Frontal cortex (tissue), 4 donors: ENCODE measurements around the gene SHMT1. TPM values are rescaled to one million over a fixed set of nuclear protein-coding genes. Genes with fewer than 3 reads are reported as not detected.
A peak's percentile ranks its signal among the peaks of the same experiment; 100 is the strongest.
"Not testable (repeated sequence)": the region's sequence is repeated elsewhere in the genome, so short reads cannot be mapped to it uniquely, and the experiment has no call there.

ENCODE experiments used
- DNase-seq, 2 donors: peaks; one replicate each; pipeline ENCODE4 v3.0.0; 2012; ENCODE audit warnings: low spot score in 2 of 2
- FAIRE-seq: peaks from 2 replicates; lab custom pipeline; 2012; peaks lifted over from hg19 to GRCh38; lab: Jason Lieb, UNC
- total RNA-seq: library from RNA; depleted of rRNA; stranded (reverse); fragments of >200 nt; gene quantifications from one replicate; pipeline ENCODE4 v1.2.3, GENCODE V29; 2014
- donor health status: control.
- donor health status: control.
- donor health status: control.

Gene SHMT1
- 2.4 TPM for total RNA-seq

DNA sequence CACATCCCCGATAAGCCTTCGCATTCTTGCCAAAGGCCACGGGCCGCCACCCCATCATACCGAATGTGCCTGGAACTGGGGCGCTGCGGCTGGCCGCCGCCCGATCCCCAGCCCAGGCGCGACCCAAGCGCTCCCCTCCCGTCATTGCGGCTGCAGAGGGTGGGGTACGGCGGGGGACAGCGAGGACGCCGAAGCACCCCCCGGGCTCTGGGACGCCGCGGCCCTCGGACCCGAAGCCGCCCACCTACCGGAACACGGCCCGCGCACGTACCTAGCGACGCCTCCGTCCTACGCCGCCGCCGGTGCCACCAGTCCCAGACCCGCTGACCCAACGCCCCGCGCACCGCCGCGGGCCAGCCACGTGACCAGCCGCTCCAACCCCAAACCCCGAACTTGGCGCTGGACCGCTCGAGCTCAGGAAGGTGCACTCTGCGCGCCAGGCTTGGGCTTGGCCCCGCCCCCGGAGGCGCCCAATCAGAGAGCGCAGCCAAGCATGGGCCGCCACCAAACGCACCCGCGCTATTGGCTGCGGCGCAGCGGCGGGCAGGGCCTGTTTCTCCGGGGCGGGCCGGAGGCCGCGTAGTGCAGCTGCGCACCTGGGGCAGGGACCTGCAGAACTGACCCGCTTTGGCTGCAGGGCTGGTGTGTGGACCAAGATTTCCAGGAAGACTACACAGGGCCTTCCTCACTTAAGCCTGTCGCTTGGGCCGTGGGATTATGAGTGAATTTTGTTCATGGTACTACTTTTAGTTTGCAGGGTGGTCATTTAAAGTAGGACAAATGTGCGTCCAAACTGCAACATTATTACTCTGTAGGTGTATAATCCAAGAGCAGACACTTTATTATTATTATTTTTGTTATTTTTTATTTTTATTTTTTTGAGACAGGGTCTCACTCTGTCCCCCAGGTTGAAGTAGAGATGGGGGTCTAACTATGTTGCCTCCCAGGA is at the start of gene SHMT1:
Gene SHMT1 (minus strand): TSS at position 450 of the 949 bp plus-strand sequence. CDS start 7,569 bp downstream, outside the sequence.
- FAIRE-seq (no peak), DNase-seq (peak; percentile 91 to 94)

GRCh38 chr17:18412001-18412538 is 48.7 kb upstream of the SHMT1 start:
- not testable (repeated sequence) for FAIRE-seq, DNase-seq

DNA sequence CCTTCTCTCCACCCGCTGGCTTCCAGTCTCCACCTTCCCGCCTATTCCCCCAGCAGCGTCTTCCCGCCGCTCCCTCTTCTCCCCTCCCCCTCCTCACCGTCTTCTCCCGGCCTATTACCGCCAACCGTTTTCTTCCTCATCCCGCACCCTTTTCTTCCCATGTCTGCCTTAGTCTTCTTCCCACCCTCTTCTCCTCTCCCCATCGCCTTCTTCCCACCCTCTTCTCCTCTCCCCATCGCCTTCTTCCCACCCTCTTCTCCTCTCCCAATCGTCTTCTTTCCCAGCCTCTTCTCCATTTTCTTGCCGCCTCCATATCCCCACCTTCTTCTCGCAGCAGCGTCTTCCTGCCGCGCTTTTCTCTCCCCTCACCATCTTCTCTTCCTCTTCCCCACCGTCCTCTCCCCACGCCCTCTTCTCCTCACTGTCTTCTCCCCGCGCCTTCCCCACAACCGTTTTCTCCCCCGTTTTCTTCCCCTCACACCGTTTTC is 48.1 kb upstream of the SHMT1 start:
- DNase-seq, FAIRE-seq: not testable (repeated sequence)

- not testable (repeated sequence) for DNase-seq, FAIRE-seq
Measured at GRCh38 chr17:18410736-18411135, 47.4 kb upstream of the SHMT1 start.

GRCh38 chr17:18409321-18409720 is 46.0 kb upstream of the SHMT1 start:
- not testable (repeated sequence) for DNase-seq, FAIRE-seq

- FAIRE-seq, DNase-seq: not testable (repeated sequence)
Measured at GRCh38 chr17:18408906-18409305, 45.6 kb upstream of the SHMT1 start.

DNA sequence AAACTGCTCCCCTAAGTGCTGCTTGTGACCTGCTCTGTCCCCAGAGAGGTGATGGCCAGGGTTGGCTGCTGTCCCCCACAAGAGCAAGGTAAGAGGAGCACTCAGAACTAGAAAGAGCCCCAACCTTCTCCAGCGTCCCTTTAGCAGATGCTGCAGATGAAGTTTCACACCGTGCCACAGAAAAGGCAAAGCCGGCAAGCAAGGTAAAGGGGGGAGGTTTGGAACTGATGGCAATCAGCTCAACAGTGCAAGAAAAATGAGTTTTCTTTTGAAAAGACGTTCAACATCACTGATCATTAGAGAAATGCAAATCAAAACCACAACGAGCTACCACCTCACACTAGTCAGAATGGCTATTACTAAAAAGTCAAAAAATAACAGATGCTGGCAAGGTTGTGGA is 40.3 kb upstream of the SHMT1 start:
- not testable (repeated sequence) for DNase-seq, FAIRE-seq

- FAIRE-seq, DNase-seq: not testable (repeated sequence)
Measured at GRCh38 chr17:18403166-18403565, 39.8 kb upstream of the SHMT1 start.

DNA sequence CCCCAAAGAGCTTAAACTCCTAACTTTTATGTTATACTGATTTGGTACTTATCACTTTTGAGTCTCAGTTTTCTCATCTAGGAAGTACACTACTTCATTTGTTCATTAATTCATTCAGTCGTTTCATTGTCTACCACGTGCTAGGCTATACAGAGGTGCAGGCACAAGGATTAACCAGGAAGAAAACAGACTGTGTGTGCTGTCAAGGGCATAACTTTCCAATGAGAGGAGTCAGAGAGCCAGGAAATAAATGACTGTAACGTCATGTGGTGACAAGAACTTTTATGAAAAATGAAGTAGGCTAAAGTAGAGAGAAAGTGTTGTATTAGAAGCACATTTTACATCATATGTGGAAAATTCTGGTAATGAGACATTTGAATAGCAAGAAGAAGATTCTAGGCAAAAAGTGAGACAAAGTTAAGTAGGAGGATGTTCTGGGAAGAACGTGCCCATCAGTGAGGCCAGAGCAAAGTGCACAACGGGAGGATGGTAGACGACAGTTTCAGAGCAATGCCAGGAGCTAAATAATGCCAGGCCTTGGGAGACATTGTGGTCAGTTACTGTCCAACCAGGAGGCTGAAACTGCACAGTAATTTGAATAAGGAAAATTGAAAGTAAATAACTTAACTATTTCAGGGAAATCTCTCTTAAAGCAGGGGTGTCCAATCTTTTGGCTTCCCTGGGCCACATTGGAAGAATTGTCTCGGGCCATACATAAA is 38.7 kb upstream of the SHMT1 start:
- DNase-seq, FAIRE-seq: not testable (repeated sequence)

- DNase-seq, FAIRE-seq: not testable (repeated sequence)
Measured at GRCh38 chr17:18388728-18389127, 25.4 kb upstream of the SHMT1 start.

DNA sequence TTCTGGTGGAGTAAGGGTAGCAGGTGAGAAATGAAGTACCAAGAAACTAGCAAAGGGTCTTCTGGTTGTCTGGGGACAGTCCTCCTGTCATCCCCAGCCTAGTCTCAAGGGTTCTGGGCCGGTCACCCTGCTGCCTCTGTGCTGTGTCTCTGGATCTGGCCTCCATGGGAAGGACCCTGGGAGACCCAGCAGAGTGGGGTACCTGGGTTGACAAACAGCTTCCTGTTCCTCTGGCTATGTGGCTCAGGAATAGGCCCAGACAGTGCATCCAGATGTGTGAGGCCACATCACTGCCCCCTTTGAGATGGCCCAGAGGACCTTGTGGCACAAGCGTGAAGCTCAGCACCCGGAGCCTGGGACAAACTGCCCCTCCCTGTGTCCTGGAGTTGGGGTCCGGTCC is 24.9 kb upstream of the SHMT1 start:
- not testable (repeated sequence) for FAIRE-seq

GRCh38 chr17:18387583-18387982 is 24.2 kb upstream of the SHMT1 start:
- not testable (repeated sequence) for DNase-seq, FAIRE-seq

More for the DNA sequence above, 24.9 kb upstream of the SHMT1 start:
- DNase-seq: not testable (repeated sequence)

- not testable (repeated sequence) for DNase-seq, FAIRE-seq
Measured at GRCh38 chr17:18384271-18384670, 20.9 kb upstream of the SHMT1 start.

- not testable (repeated sequence) for DNase-seq, FAIRE-seq
Measured at GRCh38 chr17:18383079-18383481, 19.7 kb upstream of the SHMT1 start.

GRCh38 chr17:18382441-18383078 is 19.2 kb upstream of the SHMT1 start:
- FAIRE-seq: no peak

DNA sequence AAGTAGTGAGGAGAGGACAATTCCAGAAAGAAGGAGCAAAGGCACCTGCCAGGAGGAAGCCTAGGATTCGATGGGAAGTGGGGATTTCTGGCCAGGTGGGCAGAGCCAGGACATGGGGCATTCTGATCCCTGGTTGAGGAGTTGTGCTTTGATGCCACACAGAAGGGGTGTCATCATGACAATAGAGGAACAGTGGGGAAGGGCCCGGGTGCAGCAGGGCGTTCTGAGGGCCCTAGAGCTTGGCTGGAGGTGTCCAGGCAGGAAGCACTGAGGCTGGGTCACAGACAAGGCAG is 18.5 kb upstream of the SHMT1 start:
- no peak for DNase-seq
- no peak for FAIRE-seq

More at GRCh38 chr17:18382441-18383078, 19.2 kb upstream of the SHMT1 start:
- DNase-seq: no peak

DNA sequence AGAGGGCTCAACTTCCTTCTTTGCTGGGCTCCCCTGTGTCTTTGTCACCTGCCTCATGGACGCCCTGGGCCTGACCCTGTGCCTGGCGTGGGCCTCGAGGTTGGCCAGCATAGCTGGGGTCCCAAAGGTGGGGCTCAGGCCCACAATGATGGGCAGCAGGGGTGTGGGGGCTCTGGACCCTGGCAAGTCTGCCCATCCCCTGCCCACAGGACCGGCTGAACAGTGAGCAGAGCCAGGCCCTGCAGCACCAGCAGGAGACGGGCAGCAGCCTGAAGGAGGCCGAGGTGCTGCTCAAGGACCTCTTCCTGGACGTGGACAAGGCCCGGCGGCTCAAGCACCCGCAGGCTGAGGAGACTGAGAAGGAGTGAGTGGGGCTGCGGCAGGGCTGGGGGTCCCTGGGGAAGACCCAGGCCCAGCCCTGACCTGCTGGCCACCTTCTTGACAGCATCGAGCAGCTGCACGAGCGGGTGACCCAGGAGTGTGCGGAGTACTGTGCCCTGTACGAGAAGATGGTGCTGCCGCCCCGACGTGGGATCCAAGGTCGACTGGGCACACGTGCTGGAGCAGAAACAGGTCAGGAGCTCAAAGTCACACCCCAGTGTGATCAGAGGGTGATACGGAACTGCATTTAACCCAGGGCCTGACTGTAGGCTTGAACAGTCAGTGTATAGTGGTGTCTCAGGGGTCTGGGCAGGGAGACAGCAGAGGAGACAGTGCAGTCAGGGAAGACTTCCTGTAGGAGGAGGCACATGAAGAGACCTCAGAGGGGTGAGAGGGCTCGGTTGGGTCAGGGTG is 18.0 kb upstream of the SHMT1 start:
- FAIRE-seq: no peak
- no peak for DNase-seq

GRCh38 chr17:18380471-18381157 is 17.3 kb upstream of the SHMT1 start:
- FAIRE-seq (no peak), DNase-seq (no peak)
